ENCODE results near the gene NTSR1. TPM values are rescaled to one million over a fixed set of nuclear protein-coding genes. Genes with fewer than 3 reads are reported as not detected.
A peak's percentile ranks its signal among the peaks of the same experiment; 100 is the strongest.

The NTSR1 gene
- total RNA-seq, 6 experiments from 2014 or later: 0.04 to 0.74 (median 0.09) TPM; not detected in 2

- intact Hi-C loops (cut with DNase I): no loop called here
- H3K4me1 ChIP-seq: no peaks in the 10 kb centered on the region
- H3K27me3 ChIP-seq: no peaks in the 10 kb centered on the region
- no peaks in the 10 kb centered on the region for H3K36me3 ChIP-seq
- 54% methylated on average over 13 of the region's 16 CpGs for WGBS (ENCODE audit: insufficient coverage, low coverage, low lambda C conversion rate, missing lambda C conversion rate)
- H3K9me3 ChIP-seq: no peaks in the 10 kb centered on the region
- no peak overlapping the region for H3K4me3 ChIP-seq
- H3K27ac ChIP-seq: no peak overlapping the region
- DNase-seq (no peak), ATAC-seq (no peak)
- no peak for TF ChIP-seq CTCF (IDR thresholded peaks at IDR 0.05)
- TF ChIP-seq POLR2A (IDR thresholded peaks at IDR 0.05): no peak
These were observed 12.1 kb upstream of the NTSR1 start for GRCh38 chr20:62696434-62696957.

- WGBS (ENCODE audit: insufficient coverage, low coverage, low lambda C conversion rate, missing lambda C conversion rate): 33% methylated on average over 1 of the region's 10 CpGs
- intact Hi-C loops (cut with DNase I): no loop called here
- Histone ChIP-seq H3K27ac (no peak overlapping the region), H3K4me1 (no peaks in the 10 kb centered on the region), H3K9me3 (no peaks in the 10 kb centered on the region), H3K27me3 (no peaks in the 10 kb centered on the region), H3K4me3 (no peak overlapping the region), H3K36me3 (no peaks in the 10 kb centered on the region)
- peak in 3 of 4 donors; percentile 36 to 67 (median 50) for ATAC-seq
- TF ChIP-seq CTCF (IDR thresholded peaks at IDR 0.05) (no peak), POLR2A (IDR thresholded peaks at IDR 0.05) (no peak)
- DNase-seq: no peak
These were observed 11.6 kb upstream of the NTSR1 start for GRCh38 chr20:62696989-62697388.

GRCh38 chr20:62697468-62697912, 11.1 kb upstream of the NTSR1 start:
- intact Hi-C loops (cut with DNase I): no loop called here
- no peak for ATAC-seq
- Histone ChIP-seq H3K9me3 (no peaks in the 10 kb centered on the region), H3K4me1 (no peaks in the 10 kb centered on the region), H3K36me3 (no peaks in the 10 kb centered on the region), H3K4me3 (no peak overlapping the region), H3K27me3 (no peaks in the 10 kb centered on the region), H3K27ac (no peak overlapping the region)
- TF ChIP-seq POLR2A (IDR thresholded peaks at IDR 0.05): no peak
- TF ChIP-seq CTCF (IDR thresholded peaks at IDR 0.05): no peak
- 72% methylated on average over 8 of the region's 11 CpGs for WGBS (ENCODE audit: insufficient coverage, low coverage, low lambda C conversion rate, missing lambda C conversion rate)
- peak in 1 of 3 donors; percentile 20 for DNase-seq

GRCh38 chr20:62698231-62698630, 10.4 kb upstream of the NTSR1 start:
- no peaks in the 10 kb centered on the region for H3K9me3 ChIP-seq
- no peak overlapping the region for H3K27ac ChIP-seq
- WGBS (ENCODE audit: insufficient coverage, low coverage, low lambda C conversion rate, missing lambda C conversion rate): 73% methylated on average over 2 of the region's 14 CpGs
- no peaks in the 10 kb centered on the region for H3K36me3 ChIP-seq
- ATAC-seq (no peak), DNase-seq (peak in 1 of 3 donors; percentile 37)
- H3K4me3 ChIP-seq: no peak overlapping the region
- intact Hi-C loops (cut with DNase I): no loop called here
- H3K27me3 ChIP-seq: no peaks in the 10 kb centered on the region
- no peak for TF ChIP-seq POLR2A (IDR thresholded peaks at IDR 0.05)
- TF ChIP-seq CTCF (IDR thresholded peaks at IDR 0.05): no peak
- no peaks in the 10 kb centered on the region for H3K4me1 ChIP-seq

GRCh38 chr20:62699296-62699695, 9.3 kb upstream of the NTSR1 start:
- peak in 1 of 3 donors; percentile 39 for DNase-seq
- no peak for TF ChIP-seq CTCF (IDR thresholded peaks at IDR 0.05)
- no peak for TF ChIP-seq POLR2A (IDR thresholded peaks at IDR 0.05)
- no peak overlapping the region for H3K4me3 ChIP-seq

More at GRCh38 chr20:62699296-62699695, 9.3 kb upstream of the NTSR1 start:
- Histone ChIP-seq H3K36me3 (no peaks in the 10 kb centered on the region), H3K27me3 (no peaks in the 10 kb centered on the region), H3K27ac (no peak overlapping the region), H3K4me1 (no peaks in the 10 kb centered on the region), H3K9me3 (no peaks in the 10 kb centered on the region)
- ATAC-seq: no peak
- intact Hi-C loops (cut with DNase I): no loop called here
- 91% methylated on average over 7 of the region's 19 CpGs for WGBS (ENCODE audit: insufficient coverage, low coverage, low lambda C conversion rate, missing lambda C conversion rate)

Measured in right lobe of liver (tissue), 6 donors.